SK-N-SH treated with all-trans-retinoic acid at 6 μM for 48 hours (cell line): ENCODE measurements around the gene LSAMP.

ENCODE experiments used
- ESRRG ChIP-seq: fragments of 250-450 bp; sonication (Bioruptor Pico); IDR thresholded peaks from 2 replicates; pipeline ENCODE4 v1.6.1; 2021; ENCODE audit warnings: mild to moderate bottlenecking
- PPARA ChIP-seq: fragments of 250-450 bp; sonication (Bioruptor Pico); IDR thresholded peaks from 2 replicates; pipeline ENCODE4 v1.5.0; 2020; ENCODE audit warnings: mild to moderate bottlenecking, borderline replicate concordance
- SNAI2 ChIP-seq: fragments of 250-450 bp; sonication (Bioruptor Pico); IDR thresholded peaks from 2 replicates; pipeline ENCODE4 v1.5.0; 2020; ENCODE audit warnings: mild to moderate bottlenecking, moderate library complexity
- TOX ChIP-seq: fragments of 250-450 bp; sonication (Bioruptor Pico); IDR thresholded peaks from 2 replicates; pipeline ENCODE4 v1.8.0; 2021; ENCODE audit warnings: mild to moderate bottlenecking, moderate library complexity, borderline replicate concordance
- ZFP3 ChIP-seq: fragments of 250-450 bp; sonication (Bioruptor Pico); IDR thresholded peaks from 2 replicates; pipeline ENCODE4 v1.5.0; 2020; ENCODE audit warnings: mild to moderate bottlenecking, moderate library complexity
- ZFP30 ChIP-seq: fragments of 450-650 bp; formaldehyde crosslinking; IDR thresholded peaks from 2 replicates; pipeline ENCODE4 v1.5.0; 2022; ENCODE audit warnings: mild to moderate bottlenecking, moderate library complexity
- TF ChIP-seq, protein P1 (sequence below): fragments of 250-450 bp; sonication (Bioruptor Pico); IDR thresholded peaks from 2 replicates; pipeline ENCODE4 v1.8.0; 2021; ENCODE audit warnings: low read depth, mild to moderate bottlenecking, moderate library complexity, borderline replicate concordance
- TF ChIP-seq, protein P2 (sequence below): fragments of 250-450 bp; sonication (Bioruptor Pico); IDR thresholded peaks from 2 replicates; pipeline ENCODE4 v1.5.0; 2020; ENCODE audit warnings: mild to moderate bottlenecking, moderate library complexity
- TF ChIP-seq, protein P3 (sequence below): fragments of 250-450 bp; sonication (Bioruptor Pico); IDR thresholded peaks from 2 replicates; pipeline ENCODE4 v1.5.1; 2021; ENCODE audit warnings: mild to moderate bottlenecking, moderate library complexity

DNA sequence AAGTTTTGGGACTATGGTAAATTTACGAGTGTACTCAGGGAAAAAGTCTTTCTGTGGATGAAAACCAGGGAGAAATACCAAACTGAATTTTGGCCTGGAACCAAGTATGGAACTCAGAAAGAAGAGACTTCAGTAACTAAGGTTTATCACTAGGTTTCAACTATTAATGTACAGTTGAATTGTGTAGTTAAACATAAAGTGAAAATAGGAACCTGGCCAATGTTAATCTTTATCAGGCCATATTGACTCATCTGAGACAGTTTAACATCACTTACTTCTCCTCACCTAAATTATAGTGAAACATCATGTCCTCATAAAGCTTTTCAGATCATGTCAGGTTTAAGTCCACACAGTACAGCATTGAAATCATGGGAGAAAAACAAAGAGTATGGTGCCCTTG lies 197.7 kb downstream of the LSAMP start:
- TF ChIP-seq ZFP3 (CRISPR knock-in tag) (no peak), ESRRG (CRISPR knock-in tag) (no peak), TOX (CRISPR knock-in tag) (no peak), SNAI2 (CRISPR knock-in tag) (no peak), ZFP30 (CRISPR knock-in tag) (no peak), PPARA (no peak)
- TF ChIP-seq, protein P1, sequence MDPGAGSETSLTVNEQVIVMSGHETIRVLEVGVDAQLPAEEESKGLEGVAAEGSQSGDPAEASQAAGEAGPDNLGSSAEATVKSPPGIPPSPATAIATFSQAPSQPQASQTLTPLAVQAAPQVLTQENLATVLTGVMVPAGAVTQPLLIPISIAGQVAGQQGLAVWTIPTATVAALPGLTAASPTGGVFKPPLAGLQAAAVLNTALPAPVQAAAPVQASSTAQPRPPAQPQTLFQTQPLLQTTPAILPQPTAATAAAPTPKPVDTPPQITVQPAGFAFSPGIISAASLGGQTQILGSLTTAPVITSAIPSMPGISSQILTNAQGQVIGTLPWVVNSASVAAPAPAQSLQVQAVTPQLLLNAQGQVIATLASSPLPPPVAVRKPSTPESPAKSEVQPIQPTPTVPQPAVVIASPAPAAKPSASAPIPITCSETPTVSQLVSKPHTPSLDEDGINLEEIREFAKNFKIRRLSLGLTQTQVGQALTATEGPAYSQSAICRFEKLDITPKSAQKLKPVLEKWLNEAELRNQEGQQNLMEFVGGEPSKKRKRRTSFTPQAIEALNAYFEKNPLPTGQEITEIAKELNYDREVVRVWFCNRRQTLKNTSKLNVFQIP (CRISPR knock-in tag): no peak
- TF ChIP-seq, protein P2, sequence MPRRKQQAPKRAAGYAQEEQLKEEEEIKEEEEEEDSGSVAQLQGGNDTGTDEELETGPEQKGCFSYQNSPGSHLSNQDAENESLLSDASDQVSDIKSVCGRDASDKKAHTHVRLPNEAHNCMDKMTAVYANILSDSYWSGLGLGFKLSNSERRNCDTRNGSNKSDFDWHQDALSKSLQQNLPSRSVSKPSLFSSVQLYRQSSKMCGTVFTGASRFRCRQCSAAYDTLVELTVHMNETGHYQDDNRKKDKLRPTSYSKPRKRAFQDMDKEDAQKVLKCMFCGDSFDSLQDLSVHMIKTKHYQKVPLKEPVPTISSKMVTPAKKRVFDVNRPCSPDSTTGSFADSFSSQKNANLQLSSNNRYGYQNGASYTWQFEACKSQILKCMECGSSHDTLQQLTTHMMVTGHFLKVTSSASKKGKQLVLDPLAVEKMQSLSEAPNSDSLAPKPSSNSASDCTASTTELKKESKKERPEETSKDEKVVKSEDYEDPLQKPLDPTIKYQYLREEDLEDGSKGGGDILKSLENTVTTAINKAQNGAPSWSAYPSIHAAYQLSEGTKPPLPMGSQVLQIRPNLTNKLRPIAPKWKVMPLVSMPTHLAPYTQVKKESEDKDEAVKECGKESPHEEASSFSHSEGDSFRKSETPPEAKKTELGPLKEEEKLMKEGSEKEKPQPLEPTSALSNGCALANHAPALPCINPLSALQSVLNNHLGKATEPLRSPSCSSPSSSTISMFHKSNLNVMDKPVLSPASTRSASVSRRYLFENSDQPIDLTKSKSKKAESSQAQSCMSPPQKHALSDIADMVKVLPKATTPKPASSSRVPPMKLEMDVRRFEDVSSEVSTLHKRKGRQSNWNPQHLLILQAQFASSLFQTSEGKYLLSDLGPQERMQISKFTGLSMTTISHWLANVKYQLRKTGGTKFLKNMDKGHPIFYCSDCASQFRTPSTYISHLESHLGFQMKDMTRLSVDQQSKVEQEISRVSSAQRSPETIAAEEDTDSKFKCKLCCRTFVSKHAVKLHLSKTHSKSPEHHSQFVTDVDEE: no peak
- TF ChIP-seq, protein P3, sequence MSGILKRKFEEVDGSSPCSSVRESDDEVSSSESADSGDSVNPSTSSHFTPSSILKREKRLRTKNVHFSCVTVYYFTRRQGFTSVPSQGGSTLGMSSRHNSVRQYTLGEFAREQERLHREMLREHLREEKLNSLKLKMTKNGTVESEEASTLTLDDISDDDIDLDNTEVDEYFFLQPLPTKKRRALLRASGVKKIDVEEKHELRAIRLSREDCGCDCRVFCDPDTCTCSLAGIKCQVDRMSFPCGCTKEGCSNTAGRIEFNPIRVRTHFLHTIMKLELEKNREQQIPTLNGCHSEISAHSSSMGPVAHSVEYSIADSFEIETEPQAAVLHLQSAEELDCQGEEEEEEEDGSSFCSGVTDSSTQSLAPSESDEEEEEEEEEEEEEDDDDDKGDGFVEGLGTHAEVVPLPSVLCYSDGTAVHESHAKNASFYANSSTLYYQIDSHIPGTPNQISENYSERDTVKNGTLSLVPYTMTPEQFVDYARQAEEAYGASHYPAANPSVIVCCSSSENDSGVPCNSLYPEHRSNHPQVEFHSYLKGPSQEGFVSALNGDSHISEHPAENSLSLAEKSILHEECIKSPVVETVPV (CRISPR knock-in tag): no peak
